ENCODE data around the gene GTPBP3. TPM values are rescaled to one million over a fixed set of nuclear protein-coding genes. Genes with fewer than 3 reads are reported as not detected.

The GTPBP3 gene
- total RNA-seq, 1 donor from 2014 or later, result 10.8 TPM

DNA sequence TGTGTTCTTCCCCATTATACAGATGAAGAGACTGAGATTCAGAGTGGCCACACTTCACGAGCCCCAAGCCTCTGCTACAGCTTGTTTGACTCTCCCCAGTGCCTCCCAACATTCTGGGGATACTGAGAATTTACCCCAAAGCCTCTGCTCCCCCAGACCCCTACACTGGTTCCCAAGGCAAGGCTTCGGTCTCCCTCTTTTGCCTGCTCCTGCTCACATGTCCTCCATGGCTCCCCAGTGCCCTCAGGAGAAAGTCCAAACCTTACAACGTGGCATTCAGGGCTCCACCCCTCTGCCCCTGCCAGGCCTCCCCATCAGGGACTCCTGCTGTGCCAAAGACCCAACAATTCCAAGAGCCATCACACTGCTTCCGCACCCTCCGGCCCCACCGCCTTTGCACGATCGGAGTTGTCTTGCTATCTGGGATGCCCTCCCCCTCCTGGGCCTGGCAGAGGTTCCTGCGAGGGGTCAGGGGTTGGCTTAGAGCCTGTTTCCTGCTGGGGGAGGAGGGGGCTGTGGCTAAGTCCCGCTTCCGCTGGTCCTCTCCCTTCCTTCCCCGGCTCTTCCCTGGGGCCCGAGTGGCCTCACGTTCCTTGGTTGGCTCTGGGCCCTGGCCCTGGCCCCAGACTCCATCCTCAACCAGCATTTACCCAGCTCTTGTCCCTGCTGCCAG lies 15.4 kb downstream of the GTPBP3 start:
- Histone ChIP-seq H3K36me3 (no peaks in the 10 kb centered on the region), H3K4me1 (peaks cover 51% of the 10 kb centered on the region), H3K27ac (replicated peaks) (peak overlapping the region; percentile 23), H3K4me3 (no peak overlapping the region), H3K27me3 (ENCODE audit: low read depth) (peaks cover 34% of the 10 kb centered on the region), H3K9me3 (replicated peaks) (no peaks in the 10 kb centered on the region)
- no peak for DNase-seq
- TF ChIP-seq, protein P1, sequence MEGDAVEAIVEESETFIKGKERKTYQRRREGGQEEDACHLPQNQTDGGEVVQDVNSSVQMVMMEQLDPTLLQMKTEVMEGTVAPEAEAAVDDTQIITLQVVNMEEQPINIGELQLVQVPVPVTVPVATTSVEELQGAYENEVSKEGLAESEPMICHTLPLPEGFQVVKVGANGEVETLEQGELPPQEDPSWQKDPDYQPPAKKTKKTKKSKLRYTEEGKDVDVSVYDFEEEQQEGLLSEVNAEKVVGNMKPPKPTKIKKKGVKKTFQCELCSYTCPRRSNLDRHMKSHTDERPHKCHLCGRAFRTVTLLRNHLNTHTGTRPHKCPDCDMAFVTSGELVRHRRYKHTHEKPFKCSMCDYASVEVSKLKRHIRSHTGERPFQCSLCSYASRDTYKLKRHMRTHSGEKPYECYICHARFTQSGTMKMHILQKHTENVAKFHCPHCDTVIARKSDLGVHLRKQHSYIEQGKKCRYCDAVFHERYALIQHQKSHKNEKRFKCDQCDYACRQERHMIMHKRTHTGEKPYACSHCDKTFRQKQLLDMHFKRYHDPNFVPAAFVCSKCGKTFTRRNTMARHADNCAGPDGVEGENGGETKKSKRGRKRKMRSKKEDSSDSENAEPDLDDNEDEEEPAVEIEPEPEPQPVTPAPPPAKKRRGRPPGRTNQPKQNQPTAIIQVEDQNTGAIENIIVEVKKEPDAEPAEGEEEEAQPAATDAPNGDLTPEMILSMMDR (IDR thresholded peaks at IDR 0.05; ENCODE audit: borderline replicate concordance), result no peak
- intact Hi-C loops (cut with micrococcal nuclease), result no loop called here

DNA sequence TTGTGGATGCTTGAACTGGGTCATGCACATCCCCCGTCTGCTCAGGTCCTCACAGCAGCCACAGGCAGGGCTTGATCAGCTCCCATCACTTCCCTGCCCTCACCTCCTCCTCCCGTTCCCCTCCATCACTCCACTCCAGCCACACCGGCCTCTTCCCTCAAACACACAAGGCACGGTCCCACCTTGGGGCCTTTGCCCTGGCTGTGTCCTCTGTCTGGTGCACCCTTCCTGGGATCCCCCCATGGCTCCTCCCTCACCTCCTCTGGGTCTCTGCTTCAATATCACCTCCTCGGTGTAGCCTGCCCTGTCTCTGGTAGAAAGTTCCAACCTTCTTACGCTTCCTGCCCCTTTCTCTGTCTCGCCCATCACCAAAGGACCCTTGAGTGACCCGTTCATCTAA lies 16.0 kb downstream of the GTPBP3 start:
- Histone ChIP-seq H3K36me3 (no peaks in the 10 kb centered on the region), H3K27me3 (ENCODE audit: low read depth) (peaks cover 34% of the 10 kb centered on the region), H3K4me3 (no peak overlapping the region), H3K4me1 (peaks cover 51% of the 10 kb centered on the region), H3K27ac (replicated peaks) (peak overlapping the region; percentile 23), H3K9me3 (replicated peaks) (no peaks in the 10 kb centered on the region)
- intact Hi-C loops (cut with micrococcal nuclease), result no loop called here
- no peak for DNase-seq
- TF ChIP-seq, protein P1 (IDR thresholded peaks at IDR 0.05; ENCODE audit: borderline replicate concordance), result no peak

DNA sequence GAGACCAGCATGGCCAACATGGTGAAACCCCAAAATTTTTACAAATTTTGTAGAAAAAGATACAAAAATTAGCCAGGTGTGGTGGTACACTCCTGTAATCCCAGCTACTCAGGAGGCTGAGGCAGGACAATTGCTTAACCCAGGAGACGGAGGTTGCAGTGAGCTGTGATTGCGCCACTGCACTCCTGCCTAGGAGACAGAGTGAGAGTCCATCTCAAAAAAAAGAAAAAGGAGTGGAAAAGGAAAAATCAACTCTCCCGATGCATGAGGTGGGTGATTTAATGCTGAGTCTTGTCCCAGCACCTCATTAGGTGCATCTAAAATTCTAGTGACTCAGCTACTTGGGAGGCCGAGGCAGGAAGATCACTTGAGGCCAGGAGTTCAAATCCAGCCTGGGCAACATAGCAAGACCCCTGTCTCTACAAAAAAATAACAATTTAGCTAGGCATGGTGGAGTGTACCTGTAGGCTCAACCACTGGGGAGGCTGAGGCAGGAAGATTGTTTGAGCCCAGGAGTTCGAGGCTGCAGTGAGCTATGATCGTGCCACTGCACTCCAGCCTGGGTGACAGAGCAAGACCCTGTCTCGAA lies 19.8 kb downstream of the GTPBP3 start:
- peaks cover 26% of the 10 kb centered on the region for H3K4me1 ChIP-seq
- H3K36me3 ChIP-seq, result no peaks in the 10 kb centered on the region
- no peak for DNase-seq
- TF ChIP-seq, protein P1 (IDR thresholded peaks at IDR 0.05; ENCODE audit: borderline replicate concordance), result no peak
- H3K4me3 ChIP-seq, result no peak overlapping the region
- peak overlapping the region; percentile 72 for H3K27ac ChIP-seq (replicated peaks)
- H3K9me3 ChIP-seq (replicated peaks), result no peaks in the 10 kb centered on the region
- intact Hi-C loops (cut with micrococcal nuclease), result no loop called here
- peaks cover 9% of the 10 kb centered on the region for H3K27me3 ChIP-seq (ENCODE audit: low read depth)

DNA sequence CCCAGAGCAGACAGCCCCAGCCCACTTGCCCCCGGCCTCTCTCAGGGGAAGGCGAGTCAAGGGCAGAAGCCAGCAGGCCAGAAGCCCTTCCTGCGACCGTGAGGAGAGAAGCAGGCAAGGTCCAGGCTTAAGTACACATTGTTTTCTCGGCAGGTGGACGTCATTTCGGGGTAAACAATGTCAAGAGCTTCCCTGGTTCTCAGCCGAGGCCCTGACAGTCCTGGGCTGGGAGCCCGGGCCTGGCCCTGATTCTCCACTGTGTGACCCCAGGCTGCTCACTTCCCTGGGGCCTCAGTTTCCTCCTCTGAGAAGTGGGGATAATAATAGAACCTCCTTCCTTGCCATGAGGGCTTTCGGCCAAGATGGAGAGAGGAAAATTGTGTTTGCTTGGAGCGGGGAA lies 20.4 kb downstream of the GTPBP3 start:
- H3K9me3 ChIP-seq (replicated peaks), result no peaks in the 10 kb centered on the region
- peaks cover 20% of the 10 kb centered on the region for H3K4me1 ChIP-seq
- H3K4me3 ChIP-seq, result no peak overlapping the region
- peak overlapping the region; percentile 72 for H3K27ac ChIP-seq (replicated peaks)
- TF ChIP-seq, protein P1 (IDR thresholded peaks at IDR 0.05; ENCODE audit: borderline replicate concordance), result no peak
- peaks cover 4% of the 10 kb centered on the region for H3K27me3 ChIP-seq (ENCODE audit: low read depth)
- DNase-seq, result no peak
- intact Hi-C loops (cut with micrococcal nuclease), result no loop called here
- H3K36me3 ChIP-seq, result no peaks in the 10 kb centered on the region

DNA sequence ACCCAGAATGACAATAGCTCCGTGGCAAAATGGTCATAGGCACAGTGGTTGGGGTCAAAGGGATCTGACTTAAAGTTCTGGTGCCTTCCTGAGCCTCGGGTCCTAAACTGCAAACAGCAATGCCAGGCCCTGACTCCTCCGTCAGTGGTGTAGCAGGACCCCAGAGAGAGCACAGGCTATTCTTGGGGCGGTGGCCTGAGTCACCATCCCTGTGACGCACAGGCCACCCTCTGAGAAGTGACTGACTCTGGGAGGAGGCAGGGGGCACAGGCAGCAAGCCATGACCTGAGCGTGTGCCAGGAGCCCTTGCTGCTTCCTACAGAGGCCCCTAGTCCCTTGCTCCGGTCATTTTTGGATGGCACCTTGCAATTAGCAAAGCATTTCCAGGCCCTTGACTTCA lies 21.0 kb downstream of the GTPBP3 start:
- Histone ChIP-seq H3K36me3 (no peaks in the 10 kb centered on the region), H3K27me3 (ENCODE audit: low read depth) (no peaks in the 10 kb centered on the region), H3K4me1 (peaks cover 13% of the 10 kb centered on the region), H3K9me3 (replicated peaks) (no peaks in the 10 kb centered on the region), H3K4me3 (no peak overlapping the region), H3K27ac (replicated peaks) (peak overlapping the region; percentile 72)
- intact Hi-C loops (cut with micrococcal nuclease), result no loop called here
- TF ChIP-seq, protein P1 (IDR thresholded peaks at IDR 0.05; ENCODE audit: borderline replicate concordance), result no peak
- DNase-seq, result no peak

All from left ventricle myocardium inferior (tissue), 1 donor.